Kidney (tissue), 14 donors: ENCODE measurements around the gene TRIM27. TPM values are rescaled to one million over a fixed set of nuclear protein-coding genes. Genes with fewer than 3 reads are reported as not detected.

Experiments
- DNase-seq, 5 donors: peaks; one replicate each; pipeline ENCODE4 v3.0.0-alpha.2; 2013 to 2020
- FAIRE-seq: peaks from 2 replicates; lab custom pipeline; 2012; peaks lifted over from hg19 to GRCh38; lab: Jason Lieb, UNC
- H3K27ac ChIP-seq, 2 donors: one replicate each; pipeline ENCODE4 v1.7.0; 2013; ENCODE audit warnings: low read depth in 2 of 2, low read length in 2 of 2, inconsistent platforms in 1 of 2
- H3K27me3 ChIP-seq: one replicate; pipeline ENCODE4 v1.7.1; 2013; ENCODE audit warnings: low read length, inconsistent platforms; ENCODE audit not compliant: control insufficient read depth, insufficient read depth
- H3K36me3 ChIP-seq, 3 donors: one replicate each; pipeline versions ENCODE4 v1.7.0 to v1.7.1; 2013; ENCODE audit warnings: low read length in 3 of 3, control low read depth in 1 of 3, inconsistent platforms in 1 of 3; ENCODE audit not compliant: insufficient read depth in 3 of 3, control insufficient read depth in 2 of 3
- H3K4me1 ChIP-seq, 3 donors: one replicate each; pipeline versions ENCODE4 v1.7.0 to v1.7.1; 2013; ENCODE audit warnings: low read length in 3 of 3, inconsistent platforms in 1 of 3, low read depth in 1 of 3; ENCODE audit not compliant: control insufficient read depth in 2 of 3, insufficient read depth in 2 of 3
- H3K4me3 ChIP-seq, 3 donors: one replicate each; pipeline versions ENCODE4 v1.7.0 to v1.8.1; 2013; ENCODE audit warnings: low read length in 3 of 3, control low read depth in 1 of 3, inconsistent platforms in 1 of 3
- H3K9ac ChIP-seq, 3 donors: one replicate each; pipeline versions ENCODE4 v1.7.0 to v1.7.1; 2013; ENCODE audit warnings: low read length in 3 of 3, control low read depth in 1 of 3, inconsistent platforms in 1 of 3
- H3K9me3 ChIP-seq, 3 donors: one replicate each; pipeline versions ENCODE4 v1.7.0 to v1.7.1; 2013; ENCODE audit warnings: low read length in 3 of 3, control low read depth in 1 of 3, inconsistent platforms in 1 of 3; ENCODE audit not compliant: control insufficient read depth in 2 of 3, insufficient read depth in 1 of 3
- CTCF ChIP-seq: IDR thresholded peaks from 3 replicates; pipeline ENCODE4 v1.5.1; 2012; ENCODE audit warnings: mild to moderate bottlenecking, moderate library complexity, borderline replicate concordance; ENCODE audit not compliant: insufficient read depth; ENCODE audit errors: extremely low read depth
- intact Hi-C: fragments of 100-400 bp; cut with DNase I; formaldehyde crosslinking; loops from one replicate; pipeline ENCODE4 v1.11.1; 2022
- polyA plus RNA-seq: library from polyadenylated mRNA; stranded (reverse); fragments of 350-450 nt; fragmentation: Illumina TruSeq; extraction: RNeasy Lipid Tissue Mini Kit (QIAGEN cat#74804); gene quantifications from one replicate; pipeline ENCODE4 v1.2.3, GENCODE V29; 2014; ENCODE audit warnings: low read depth, low replicate concordance; ENCODE audit not compliant: insufficient read depth
- total RNA-seq: library from RNA; stranded (reverse); fragmentation: NEBNext Ultra II Directional; extraction: Animal tissue kit (Norgen Biotek cat#: 25700); gene quantifications from one replicate; pipeline ENCODE4 v1.2.1, GENCODE V29; 2021
- donor health status: control.
- donor health status: control.
- donor health status: control.
- donor health status: control.
- donor health status: control.
- donor health status: DM: yes; HTN: yes; CAD: no.
- donor health status: Normal renal cell carcinoma (clear cell type).

The TRIM27 gene
- total and polyA plus RNA-seq, 2 donors from 2014 or later, result 33.9 to 47.7 TPM

DNA sequence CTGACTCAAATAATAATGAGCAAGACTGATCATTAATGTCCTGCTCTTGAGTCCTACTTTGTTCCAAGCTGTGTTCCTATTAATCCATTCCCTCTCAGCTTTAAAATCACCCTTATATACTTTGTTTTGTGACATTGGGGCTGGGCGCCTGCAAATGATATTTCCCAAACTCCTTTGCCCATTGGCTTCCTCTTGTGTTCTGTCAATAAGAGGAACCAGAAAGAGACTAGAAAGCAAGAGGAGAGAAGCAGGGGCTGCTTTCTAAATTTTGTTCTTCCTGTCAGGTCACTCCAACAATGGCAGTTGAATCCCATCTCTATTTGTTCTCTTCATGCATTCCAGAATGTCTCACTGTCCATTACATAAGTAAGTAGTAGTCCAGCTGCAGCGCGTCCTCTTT, 21.6 kb upstream of the TRIM27 start:
- no peaks in the 10 kb centered on the region for H3K9me3 ChIP-seq
- H3K9ac ChIP-seq, result no peak overlapping the region
- no peaks in the 10 kb centered on the region for H3K27me3 ChIP-seq
- no peaks in the 10 kb centered on the region for H3K36me3 ChIP-seq
- intact Hi-C loops, result no loop called here
- no peak overlapping the region for H3K4me3 ChIP-seq
- TF ChIP-seq CTCF, result no peak
- FAIRE-seq (no peak), DNase-seq (no peak)
- H3K27ac ChIP-seq, result no peak overlapping the region
- H3K4me1 ChIP-seq, result peaks cover 0 to 10% (median 9%) of the 10 kb centered on the region in 3 donors

DNA sequence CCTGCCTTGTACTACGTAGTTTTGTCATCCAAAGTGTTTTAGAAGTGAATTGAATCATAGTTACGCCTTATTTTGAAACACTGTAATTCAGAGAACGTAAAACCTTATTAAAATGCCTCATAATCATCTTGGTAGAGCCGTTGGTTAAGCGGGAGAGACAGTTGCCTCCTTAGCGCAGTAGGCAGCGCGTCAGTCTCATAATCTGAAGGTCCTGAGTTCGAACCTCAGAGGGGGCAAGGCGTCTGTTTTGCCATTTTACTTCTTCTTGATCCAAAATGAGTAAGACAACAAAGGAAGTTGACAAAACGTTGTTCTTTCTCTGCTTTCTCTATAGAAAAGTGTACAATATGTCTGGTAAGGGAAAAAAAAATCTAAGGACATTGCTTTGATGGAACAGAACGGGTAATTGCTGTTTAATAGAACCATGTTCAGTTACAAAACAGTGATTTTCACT, 20.7 kb upstream of the TRIM27 start:
- no peak for TF ChIP-seq CTCF

DNA sequence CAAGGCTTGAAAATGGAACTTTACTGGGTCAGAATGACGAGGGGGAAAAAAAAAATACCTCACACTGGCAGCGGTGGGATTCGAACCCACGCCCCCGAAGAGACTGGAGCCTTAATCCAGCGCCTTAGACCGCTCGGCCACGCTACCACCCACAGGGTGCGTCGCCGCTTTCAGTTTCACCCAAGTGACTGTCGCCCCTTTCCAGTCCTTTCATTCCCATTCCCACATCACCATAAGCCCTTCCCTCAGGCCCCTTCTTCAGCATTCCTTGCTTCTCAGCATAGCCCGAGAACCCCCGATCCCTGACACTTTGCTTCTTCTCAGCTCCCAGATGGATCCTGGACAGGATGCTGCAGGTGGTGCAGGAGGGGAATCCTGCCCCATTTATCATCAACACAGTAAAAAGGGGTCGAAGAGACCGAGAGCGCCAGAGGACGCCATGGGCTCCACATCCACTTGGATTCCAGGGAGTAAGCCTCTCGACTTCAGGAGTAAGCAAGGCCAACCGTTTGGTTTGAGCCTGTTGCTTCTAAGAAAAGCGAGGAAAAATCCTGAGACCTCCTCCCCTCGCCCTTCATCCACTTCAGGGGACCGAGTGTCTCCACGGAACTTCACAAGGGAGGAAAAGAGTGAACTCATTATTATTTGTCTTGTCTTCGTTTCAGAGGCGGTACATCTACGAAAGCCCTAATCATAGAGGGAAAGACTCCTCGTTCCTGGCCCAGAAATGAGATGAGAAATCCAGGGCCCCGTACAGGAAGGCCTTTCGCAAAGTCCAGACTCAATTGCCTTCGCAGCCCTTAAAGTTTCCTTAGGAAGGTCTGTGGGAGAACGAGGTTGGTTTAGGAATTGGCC, 20.0 kb upstream of the TRIM27 start:
- Histone ChIP-seq H3K4me3 (peak overlapping the region; percentile 64 to 93 (median 88)), H3K4me1 (peaks cover 0 to 11% (median 10%) of the 10 kb centered on the region in 3 donors), H3K27ac (peak overlapping the region in 1 of 2 donors; percentile 33), H3K27me3 (no peaks in the 10 kb centered on the region), H3K36me3 (no peaks in the 10 kb centered on the region), H3K9ac (peak overlapping the region; percentile 55 to 90 (median 84)), H3K9me3 (no peaks in the 10 kb centered on the region)
- no peak for TF ChIP-seq CTCF
- FAIRE-seq (no peak), DNase-seq (peak; percentile 75 to 86 (median 78))
- intact Hi-C loops, result no loop called here

More for the DNA sequence above, 20.7 kb upstream of the TRIM27 start:
- H3K27ac ChIP-seq, result peak overlapping the region in 1 of 2 donors; percentile 33
- no peaks in the 10 kb centered on the region for H3K9me3 ChIP-seq
- intact Hi-C loops, result no loop called here
- DNase-seq, result peak in 4 of 5 donors; percentile 66 to 91 (median 80)
- peaks cover 0 to 11% (median 10%) of the 10 kb centered on the region in 3 donors for H3K4me1 ChIP-seq
- no peak for FAIRE-seq
- no peaks in the 10 kb centered on the region for H3K27me3 ChIP-seq
- H3K36me3 ChIP-seq, result no peaks in the 10 kb centered on the region
- peak overlapping the region; percentile 64 to 93 (median 88) for H3K4me3 ChIP-seq
- H3K9ac ChIP-seq, result peak overlapping the region; percentile 55 to 90 (median 84)
